ENCODE results near the gene ASTN2.

ASTN2 gene

GRCh38 chr9:117414906-117415331 is at the start of gene ASTN2:
Gene ASTN2 (minus strand): TSS chr9:117415057. CDS start chr9:117414938, 119 bp downstream.
- in situ Hi-C loops (cut with MboI; ENCODE audit: low sequenced_read_pairs) = no loop called here

- in situ Hi-C loops (cut with MboI; ENCODE audit: low sequenced_read_pairs) = no loop called here
These were observed 48.0 kb upstream of the ASTN2 start for GRCh38 chr9:117462861-117463260.

GRCh38 chr9:117461386-117461785 is 46.5 kb upstream of the ASTN2 start:
- in situ Hi-C loops (cut with MboI; ENCODE audit: low sequenced_read_pairs) = no loop called here

- in situ Hi-C loops (cut with MboI; ENCODE audit: low sequenced_read_pairs) = no loop called here
These were observed 45.9 kb upstream of the ASTN2 start for GRCh38 chr9:117460743-117461142.

- in situ Hi-C loops (cut with MboI; ENCODE audit: low sequenced_read_pairs) = no loop called here
These were observed 45.1 kb upstream of the ASTN2 start for GRCh38 chr9:117459913-117460312.

GRCh38 chr9:117458066-117458465 is 43.2 kb upstream of the ASTN2 start:
- in situ Hi-C loops (cut with MboI; ENCODE audit: low sequenced_read_pairs) = no loop called here

- in situ Hi-C loops (cut with MboI; ENCODE audit: low sequenced_read_pairs) = no loop called here
These were observed 39.9 kb upstream of the ASTN2 start for GRCh38 chr9:117454711-117455110.

- in situ Hi-C loops (cut with MboI; ENCODE audit: low sequenced_read_pairs) = no loop called here
These were observed 38.9 kb upstream of the ASTN2 start for GRCh38 chr9:117453737-117454136.

GRCh38 chr9:117451311-117451710 is 36.5 kb upstream of the ASTN2 start:
- in situ Hi-C loops (cut with MboI; ENCODE audit: low sequenced_read_pairs) = no loop called here

GRCh38 chr9:117448066-117448465 is 33.2 kb upstream of the ASTN2 start:
- in situ Hi-C loops (cut with MboI; ENCODE audit: low sequenced_read_pairs) = no loop called here

- in situ Hi-C loops (cut with MboI; ENCODE audit: low sequenced_read_pairs) = no loop called here
These were observed 30.8 kb upstream of the ASTN2 start for GRCh38 chr9:117445631-117446030.

GRCh38 chr9:117444501-117444900 is 29.6 kb upstream of the ASTN2 start:
- in situ Hi-C loops (cut with MboI; ENCODE audit: low sequenced_read_pairs) = no loop called here

- in situ Hi-C loops (cut with MboI; ENCODE audit: low sequenced_read_pairs) = no loop called here
These were observed 22.4 kb upstream of the ASTN2 start for GRCh38 chr9:117437283-117437682.

- in situ Hi-C loops (cut with MboI; ENCODE audit: low sequenced_read_pairs) = no loop called here
These were observed 20.9 kb upstream of the ASTN2 start for GRCh38 chr9:117435630-117436261.

- in situ Hi-C loops (cut with MboI; ENCODE audit: low sequenced_read_pairs) = no loop called here
These were observed 19.7 kb upstream of the ASTN2 start for GRCh38 chr9:117434566-117434965.

GRCh38 chr9:117430813-117431212 is 16.0 kb upstream of the ASTN2 start:
- in situ Hi-C loops (cut with MboI; ENCODE audit: low sequenced_read_pairs) = no loop called here

GRCh38 chr9:117427357-117427913 is 12.6 kb upstream of the ASTN2 start:
- in situ Hi-C loops (cut with MboI; ENCODE audit: low sequenced_read_pairs) = no loop called here

GRCh38 chr9:117425566-117425965 is 10.7 kb upstream of the ASTN2 start:
- in situ Hi-C loops (cut with MboI; ENCODE audit: low sequenced_read_pairs) = no loop called here

- in situ Hi-C loops (cut with MboI; ENCODE audit: low sequenced_read_pairs) = no loop called here
These were observed 9.4 kb upstream of the ASTN2 start for GRCh38 chr9:117424291-117424690.

- in situ Hi-C loops (cut with MboI; ENCODE audit: low sequenced_read_pairs) = no loop called here
These were observed 3.3 kb upstream of the ASTN2 start for GRCh38 chr9:117418111-117418510.

GRCh38 chr9:117416856-117417255 is 2.0 kb upstream of the ASTN2 start:
- in situ Hi-C loops (cut with MboI; ENCODE audit: low sequenced_read_pairs) = no loop called here

- in situ Hi-C loops (cut with MboI; ENCODE audit: low sequenced_read_pairs) = no loop called here
These were observed 579 bp upstream of the ASTN2 start for GRCh38 chr9:117415358-117415914.
